GM12892 (cell line): ENCODE measurements around the gene WDFY4.

ENCODE experiments used
- POLR2A ChIP-seq: IDR thresholded peaks from 2 replicates; pipeline ENCODE4 v1.6.1; 2011; ENCODE audit warnings: low read depth, low read length, control low read depth
- POLR2AphosphoS5 ChIP-seq: IDR thresholded peaks from 2 replicates; pipeline ENCODE4 v1.6.1; 2011; ENCODE audit warnings: low read depth, low read length, control low read depth
- TAF1 ChIP-seq: IDR thresholded peaks from 2 replicates; pipeline ENCODE4 v1.6.1; 2011; ENCODE audit warnings: low read depth, mild to moderate bottlenecking, control low read depth, low read length, borderline replicate concordance

DNA sequence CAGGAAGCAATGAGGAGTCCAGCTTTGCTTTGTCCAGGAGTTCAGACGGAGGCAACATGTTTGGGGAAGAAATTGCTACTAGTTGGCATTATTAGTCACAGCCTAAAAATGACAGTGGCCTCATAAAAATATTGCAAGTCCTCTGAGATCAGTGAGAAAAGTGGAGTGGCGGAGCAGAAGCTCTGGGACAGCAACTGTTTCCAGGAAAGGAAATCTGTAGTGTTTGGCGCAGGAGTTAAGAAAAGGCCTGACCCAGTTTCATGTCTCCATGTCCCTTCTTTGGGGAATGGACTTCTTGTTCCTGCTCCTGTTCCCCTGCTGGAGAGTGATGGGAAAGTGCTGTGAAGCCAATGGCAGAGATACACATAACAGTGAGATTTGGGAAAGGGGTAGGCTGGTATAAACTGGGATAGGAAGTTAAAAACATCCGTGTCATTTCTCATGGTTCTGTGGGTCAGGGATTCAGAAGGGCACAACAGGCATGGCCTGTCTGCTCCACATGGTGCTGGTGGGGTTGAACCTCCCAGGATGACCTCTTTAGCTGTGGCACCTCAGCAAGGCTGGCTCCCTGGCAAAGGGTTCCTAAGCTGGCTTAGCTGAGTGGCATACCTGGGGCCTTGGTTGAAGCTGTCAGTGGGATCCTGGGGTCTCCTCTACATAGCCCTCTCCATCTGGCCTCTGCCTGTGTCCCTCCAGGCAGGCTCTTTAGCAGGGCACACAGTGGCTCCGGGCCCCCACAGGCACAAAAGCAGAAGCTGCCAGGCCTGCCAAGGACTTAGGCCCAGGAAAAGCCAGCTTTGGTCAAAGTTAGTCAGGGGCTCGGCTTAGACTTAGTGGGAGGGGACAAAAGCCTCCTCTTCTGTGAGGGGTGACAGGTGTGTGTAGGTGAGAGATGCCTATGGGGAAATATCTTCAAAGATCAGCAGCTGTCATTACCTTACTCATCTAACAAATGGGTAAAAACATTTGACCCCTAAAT, 77.7 kb downstream of the WDFY4 start:
- TF ChIP-seq TAF1: no peak
- TF ChIP-seq POLR2A: no peak
- no peak for TF ChIP-seq POLR2AphosphoS5
